Measurements from ENCODE around the gene RIT1. TPM values are rescaled to one million over a fixed set of nuclear protein-coding genes. Genes with fewer than 3 reads are reported as not detected.

RIT1 gene
- total and polyA plus RNA-seq, 2 of the 13 experiments (the other 11 are each of a cell fraction or from before 2014, with no cell fraction given) = 12.2 to 32.2 TPM

DNA sequence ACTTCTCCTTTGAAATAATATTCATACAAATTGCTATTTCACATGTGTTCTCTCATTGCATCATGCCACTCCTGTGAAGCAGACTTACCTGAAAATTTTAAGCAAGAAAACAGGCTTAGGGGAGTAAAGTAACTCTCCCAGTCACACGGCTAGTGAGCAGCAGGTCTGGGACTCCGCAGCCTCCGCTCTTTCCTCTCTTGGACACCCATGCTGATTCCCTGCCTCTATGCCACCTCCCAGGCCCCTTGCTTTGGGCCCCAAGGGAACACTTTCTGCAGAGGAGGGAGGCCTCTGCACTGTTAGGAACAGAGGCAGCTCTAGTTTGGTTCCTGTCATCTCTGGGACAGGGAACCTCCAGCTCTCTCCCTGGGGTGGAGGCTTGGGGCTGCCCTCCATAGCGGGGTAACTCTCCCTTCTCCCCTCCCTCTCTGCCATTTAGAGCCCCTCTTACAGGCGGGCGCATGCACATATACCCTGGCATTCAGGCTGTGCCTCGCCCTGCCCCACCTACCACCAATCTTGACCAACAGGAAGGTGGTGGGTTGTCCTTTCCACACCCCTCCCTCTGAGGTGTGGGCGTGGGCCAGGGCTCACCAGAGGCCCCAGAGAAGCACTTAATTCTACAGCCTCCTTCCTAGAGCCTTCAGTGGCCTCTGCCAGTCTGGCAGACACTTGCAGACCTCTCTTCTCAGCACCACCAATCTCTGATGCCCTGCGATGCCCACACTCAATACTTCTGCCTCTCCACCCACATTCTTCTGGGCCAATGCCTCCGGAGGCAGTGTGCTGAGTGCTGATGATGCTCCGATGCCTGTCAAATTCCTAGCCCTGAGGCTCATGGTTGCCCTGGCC is 30.1 kb upstream of the RIT1 start, which contains the start of gene RXFP4 (continued):
- no peak for TF ChIP-seq FOXA1 (IDR thresholded peaks at IDR 0.05)
- 0 out of 2 replicates have a peak, but pooled peaks have one; percentile 12 for TF ChIP-seq FOXA1 (CRISPR knock-in tag; IDR thresholded peaks at IDR 0.05)
- peak; percentile 36 for TF ChIP-seq ZNF770 (CRISPR knock-in tag; IDR thresholded peaks at IDR 0.05)
- no peak for TF ChIP-seq TOE1 (CRISPR knock-in tag; IDR thresholded peaks at IDR 0.05)
- TF ChIP-seq NFYB (CRISPR knock-in tag; IDR thresholded peaks at IDR 0.05) = peak; percentile 33; the same call in 1 of the 2 replicates
- no peak for TF ChIP-seq EP300 (IDR thresholded peaks at IDR 0.05; ENCODE audit: low read depth in 2 of 2, low read length in 2 of 2)
- no peak for TF ChIP-seq EP300 (CRISPR knock-in tag; IDR thresholded peaks at IDR 0.05; ENCODE audit: borderline replicate concordance)
- TF ChIP-seq TBX2 (CRISPR knock-in tag; IDR thresholded peaks at IDR 0.05; ENCODE audit: borderline replicate concordance) = 0 out of 2 replicates have a peak, but pooled peaks have one; percentile 7
- no peak for TF ChIP-seq ATF7 (IDR thresholded peaks at IDR 0.05)
- TF ChIP-seq ATF7 (CRISPR knock-in tag; IDR thresholded peaks at IDR 0.05) = no peak
- TF ChIP-seq, protein P1, sequence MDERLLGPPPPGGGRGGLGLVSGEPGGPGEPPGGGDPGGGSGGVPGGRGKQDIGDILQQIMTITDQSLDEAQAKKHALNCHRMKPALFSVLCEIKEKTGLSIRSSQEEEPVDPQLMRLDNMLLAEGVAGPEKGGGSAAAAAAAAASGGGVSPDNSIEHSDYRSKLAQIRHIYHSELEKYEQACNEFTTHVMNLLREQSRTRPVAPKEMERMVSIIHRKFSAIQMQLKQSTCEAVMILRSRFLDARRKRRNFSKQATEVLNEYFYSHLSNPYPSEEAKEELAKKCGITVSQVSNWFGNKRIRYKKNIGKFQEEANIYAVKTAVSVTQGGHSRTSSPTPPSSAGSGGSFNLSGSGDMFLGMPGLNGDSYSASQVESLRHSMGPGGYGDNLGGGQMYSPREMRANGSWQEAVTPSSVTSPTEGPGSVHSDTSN (CRISPR knock-in tag; IDR thresholded peaks at IDR 0.05) = no peak
- no peak; the same call in 1 of the 2 replicates for TF ChIP-seq AHDC1 (CRISPR knock-in tag; IDR thresholded peaks at IDR 0.05; ENCODE audit: borderline replicate concordance)
- 0 out of 2 replicates have a peak, but pooled peaks have one; percentile 30 for TF ChIP-seq GATA4 (IDR thresholded peaks at IDR 0.05; ENCODE audit: borderline replicate concordance, low read depth)
- TF ChIP-seq, protein P2, sequence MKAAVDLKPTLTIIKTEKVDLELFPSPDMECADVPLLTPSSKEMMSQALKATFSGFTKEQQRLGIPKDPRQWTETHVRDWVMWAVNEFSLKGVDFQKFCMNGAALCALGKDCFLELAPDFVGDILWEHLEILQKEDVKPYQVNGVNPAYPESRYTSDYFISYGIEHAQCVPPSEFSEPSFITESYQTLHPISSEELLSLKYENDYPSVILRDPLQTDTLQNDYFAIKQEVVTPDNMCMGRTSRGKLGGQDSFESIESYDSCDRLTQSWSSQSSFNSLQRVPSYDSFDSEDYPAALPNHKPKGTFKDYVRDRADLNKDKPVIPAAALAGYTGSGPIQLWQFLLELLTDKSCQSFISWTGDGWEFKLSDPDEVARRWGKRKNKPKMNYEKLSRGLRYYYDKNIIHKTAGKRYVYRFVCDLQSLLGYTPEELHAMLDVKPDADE (CRISPR knock-in tag; IDR thresholded peaks at IDR 0.05) = no peak
- TF ChIP-seq ZNF12 (CRISPR knock-in tag; IDR thresholded peaks at IDR 0.05) = 0 out of 2 replicates have a peak, but pooled peaks have one; percentile 5
- TF ChIP-seq WIZ (CRISPR knock-in tag; IDR thresholded peaks at IDR 0.05) = no peak
- TF ChIP-seq ZSCAN25 (CRISPR knock-in tag; IDR thresholded peaks at IDR 0.05) = no peak
- peak; percentile 69; the same call in 1 of the 2 replicates for TF ChIP-seq SRY (CRISPR knock-in tag; IDR thresholded peaks at IDR 0.05)
- TF ChIP-seq NRL (CRISPR knock-in tag; IDR thresholded peaks at IDR 0.05; ENCODE audit: borderline replicate concordance) = 0 out of 2 replicates have a peak, but pooled peaks have one; percentile 38
- no peak for TF ChIP-seq MEIS2 (CRISPR knock-in tag; IDR thresholded peaks at IDR 0.05)
